ENCODE measurements around the gene TMCC1. TPM values are rescaled to one million over a fixed set of nuclear protein-coding genes. Genes with fewer than 3 reads are reported as not detected.
A peak's percentile ranks its signal among the peaks of the same experiment; 100 is the strongest.

Gene TMCC1
- total RNA-seq, 1 donor from 2014 or later = 42.3 TPM

DNA sequence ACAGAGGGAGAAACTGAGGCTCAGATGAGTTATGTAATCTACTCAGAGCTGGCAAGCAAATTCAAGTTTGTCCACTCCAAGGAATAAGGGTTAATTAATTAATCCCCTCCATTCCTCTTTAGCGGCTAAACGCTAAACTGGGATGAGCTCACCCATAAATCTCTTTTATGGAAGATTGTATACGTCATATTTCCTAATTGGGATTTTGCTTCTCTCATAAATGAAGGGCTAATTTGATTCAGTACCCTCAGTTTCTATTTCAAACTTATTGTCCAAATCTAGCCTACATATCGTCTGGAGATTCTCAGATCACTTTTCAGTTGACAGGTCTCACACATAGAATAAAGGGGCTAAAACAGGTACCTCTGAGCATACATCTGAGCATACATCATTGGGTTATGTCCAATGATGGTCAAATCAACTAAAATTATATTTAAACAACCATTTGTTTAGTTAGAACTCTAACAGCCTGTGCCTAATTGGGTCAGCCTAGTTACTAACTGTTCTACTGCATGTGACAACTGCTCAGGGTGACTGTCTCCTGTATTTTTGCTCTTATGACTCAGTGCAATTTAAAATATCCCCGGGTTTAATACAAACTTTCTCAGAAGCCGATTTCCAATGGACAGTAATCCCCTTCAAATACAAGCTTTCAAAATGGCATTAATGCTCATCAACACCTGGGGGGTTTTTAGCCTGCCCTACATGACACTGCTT, 229.4 kb downstream of the TMCC1 start:
- H3K27ac ChIP-seq = no peak overlapping the region
- intact Hi-C loops (cut with DNase I) = no loop called here
- TF ChIP-seq, protein P1, sequence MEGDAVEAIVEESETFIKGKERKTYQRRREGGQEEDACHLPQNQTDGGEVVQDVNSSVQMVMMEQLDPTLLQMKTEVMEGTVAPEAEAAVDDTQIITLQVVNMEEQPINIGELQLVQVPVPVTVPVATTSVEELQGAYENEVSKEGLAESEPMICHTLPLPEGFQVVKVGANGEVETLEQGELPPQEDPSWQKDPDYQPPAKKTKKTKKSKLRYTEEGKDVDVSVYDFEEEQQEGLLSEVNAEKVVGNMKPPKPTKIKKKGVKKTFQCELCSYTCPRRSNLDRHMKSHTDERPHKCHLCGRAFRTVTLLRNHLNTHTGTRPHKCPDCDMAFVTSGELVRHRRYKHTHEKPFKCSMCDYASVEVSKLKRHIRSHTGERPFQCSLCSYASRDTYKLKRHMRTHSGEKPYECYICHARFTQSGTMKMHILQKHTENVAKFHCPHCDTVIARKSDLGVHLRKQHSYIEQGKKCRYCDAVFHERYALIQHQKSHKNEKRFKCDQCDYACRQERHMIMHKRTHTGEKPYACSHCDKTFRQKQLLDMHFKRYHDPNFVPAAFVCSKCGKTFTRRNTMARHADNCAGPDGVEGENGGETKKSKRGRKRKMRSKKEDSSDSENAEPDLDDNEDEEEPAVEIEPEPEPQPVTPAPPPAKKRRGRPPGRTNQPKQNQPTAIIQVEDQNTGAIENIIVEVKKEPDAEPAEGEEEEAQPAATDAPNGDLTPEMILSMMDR (IDR thresholded peaks at IDR 0.05) = no peak
- H3K4me3 ChIP-seq = no peak overlapping the region
- no peak for ATAC-seq
- H3K27me3 ChIP-seq = no peaks in the 10 kb centered on the region
- H3K9me3 ChIP-seq = no peaks in the 10 kb centered on the region
- no peaks in the 10 kb centered on the region for H3K36me3 ChIP-seq
- no peak for DNase-seq
- H3K4me1 ChIP-seq = peaks cover 5% of the 10 kb centered on the region

DNA sequence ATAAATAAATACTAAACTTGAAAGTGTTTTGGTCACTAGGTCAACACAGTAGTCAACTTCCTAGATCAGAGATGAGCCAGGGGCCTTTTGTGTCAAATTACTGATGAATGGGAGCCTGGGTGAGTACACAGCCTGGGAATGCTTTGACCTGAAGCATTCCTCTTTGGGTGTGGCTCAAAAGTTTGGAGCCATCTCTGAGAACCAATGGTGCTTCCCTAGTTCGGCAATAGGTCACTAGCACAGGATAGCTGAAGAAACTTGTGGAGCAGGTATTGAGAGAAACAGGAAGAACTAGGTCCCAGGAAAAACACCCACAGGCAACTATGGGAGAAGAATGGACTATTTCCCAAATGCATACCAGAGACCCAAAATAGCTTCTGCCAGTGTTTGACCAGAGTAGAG, 230.5 kb downstream of the TMCC1 start:
- ATAC-seq = peak; percentile 65
- TF ChIP-seq, protein P1 (IDR thresholded peaks at IDR 0.05) = no peak

DNA sequence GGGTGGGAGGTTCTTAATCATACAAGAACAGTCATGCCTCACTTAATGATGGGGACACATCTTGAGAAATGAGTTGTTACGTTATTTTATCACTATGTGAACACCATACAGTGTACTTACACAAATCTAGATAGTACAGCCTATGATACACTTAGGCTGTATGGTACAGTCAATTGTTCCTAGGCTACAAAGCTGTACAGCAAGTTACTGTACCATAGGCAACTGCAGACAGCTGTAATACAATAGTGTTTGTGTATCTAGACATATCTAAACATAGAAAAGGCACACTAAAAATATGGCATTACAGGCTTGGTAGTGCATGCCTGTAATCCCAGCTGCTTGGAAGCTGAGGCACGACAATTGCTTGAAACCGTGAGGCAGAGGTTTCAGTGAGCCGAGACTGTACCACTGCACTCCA, 231.3 kb downstream of the TMCC1 start:
- Histone ChIP-seq H3K9me3 (no peaks in the 10 kb centered on the region), H3K4me1 (peaks cover 13% of the 10 kb centered on the region), H3K4me3 (no peak overlapping the region), H3K27me3 (no peaks in the 10 kb centered on the region), H3K36me3 (no peaks in the 10 kb centered on the region), H3K27ac (no peak overlapping the region)
- TF ChIP-seq, protein P1 (IDR thresholded peaks at IDR 0.05) = no peak
- no peak for DNase-seq
- peak; percentile 71 for ATAC-seq
- intact Hi-C loops (cut with DNase I) = no loop called here

More for the DNA sequence above, 230.5 kb downstream of the TMCC1 start:
- H3K36me3 ChIP-seq = no peaks in the 10 kb centered on the region
- H3K27me3 ChIP-seq = no peaks in the 10 kb centered on the region
- no peaks in the 10 kb centered on the region for H3K9me3 ChIP-seq
- intact Hi-C loops (cut with DNase I) = no loop called here
- no peak overlapping the region for H3K27ac ChIP-seq
- no peak for DNase-seq
- peaks cover 9% of the 10 kb centered on the region for H3K4me1 ChIP-seq
- no peak overlapping the region for H3K4me3 ChIP-seq

DNA sequence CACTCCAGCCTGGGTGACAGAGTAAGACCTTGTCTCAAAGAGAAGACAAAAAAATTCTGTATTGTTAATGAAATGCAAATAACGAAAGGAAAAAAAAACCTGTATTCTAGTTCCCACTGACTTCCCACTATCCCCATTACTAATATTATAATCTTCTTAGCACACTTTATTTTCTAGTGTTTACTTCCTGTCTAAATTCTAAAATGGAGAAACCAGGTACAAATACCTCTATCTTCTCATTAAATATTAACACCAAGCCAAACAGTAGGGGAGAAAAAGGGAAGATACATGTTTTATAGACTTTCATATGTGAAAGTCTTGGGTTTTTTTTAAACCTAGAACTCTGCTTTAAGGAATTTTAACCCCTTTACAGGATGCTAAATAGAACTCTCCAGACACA, 231.7 kb downstream of the TMCC1 start:
- Histone ChIP-seq H3K4me1 (peaks cover 14% of the 10 kb centered on the region), H3K27me3 (no peaks in the 10 kb centered on the region), H3K9me3 (no peaks in the 10 kb centered on the region), H3K27ac (no peak overlapping the region), H3K36me3 (no peaks in the 10 kb centered on the region), H3K4me3 (no peak overlapping the region)
- TF ChIP-seq, protein P1 (IDR thresholded peaks at IDR 0.05) = no peak
- DNase-seq = no peak
- no peak for ATAC-seq
- intact Hi-C loops (cut with DNase I) = no loop called here

DNA sequence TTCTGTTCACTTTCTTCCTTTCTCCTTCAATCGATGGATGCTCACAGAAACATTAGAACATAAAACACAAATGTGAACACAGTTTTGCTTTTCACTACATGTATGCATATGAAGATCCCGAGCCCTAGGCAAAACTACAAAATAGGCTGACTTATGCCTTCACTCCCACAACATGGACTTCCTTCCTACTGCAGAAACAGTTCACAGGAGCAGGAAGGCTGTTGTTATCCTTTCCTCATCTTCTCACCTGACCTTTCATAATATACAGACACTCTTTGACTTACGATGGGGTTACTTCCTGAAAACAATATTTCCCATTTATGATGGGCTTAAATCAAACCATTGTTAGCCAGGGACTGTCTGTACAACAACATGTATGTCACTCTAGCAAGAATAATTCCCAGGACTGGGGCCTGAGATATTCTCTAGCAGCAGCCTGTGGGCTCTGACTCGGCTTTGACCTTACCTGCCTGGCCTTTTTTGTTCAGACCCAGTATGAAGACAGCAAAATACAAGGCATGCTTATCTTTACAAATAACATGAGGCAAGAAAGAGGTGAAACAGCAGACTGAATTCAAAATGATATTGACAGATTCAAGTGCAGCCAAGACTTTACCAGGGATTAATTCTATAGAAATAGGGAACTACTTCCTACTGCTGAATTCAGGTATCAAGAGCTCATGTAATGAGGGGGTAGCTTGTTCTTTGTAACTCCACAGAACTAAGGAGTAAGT, 235.2 kb downstream of the TMCC1 start:
- no peak for DNase-seq
- intact Hi-C loops (cut with DNase I) = loop anchor here (10.0 kb wide), 1 partner anchor 167 kb away; no protein-coding TSS in a partner anchor
- TF ChIP-seq, protein P1 (IDR thresholded peaks at IDR 0.05) = no peak
- Histone ChIP-seq H3K4me1 (peaks cover 20% of the 10 kb centered on the region), H3K9me3 (no peaks in the 10 kb centered on the region), H3K27ac (peak overlapping the region; percentile 34), H3K27me3 (no peaks in the 10 kb centered on the region), H3K36me3 (peaks cover 9% of the 10 kb centered on the region), H3K4me3 (no peak overlapping the region)
- ATAC-seq = no peak
